Right renal pelvis (tissue), 4 donors: Measurements from ENCODE around the gene ITIH5. TPM values are rescaled to one million over a fixed set of nuclear protein-coding genes. Genes with fewer than 3 reads are reported as not detected.

Experiments
- DNase-seq, 4 donors: peaks; one replicate each; pipeline ENCODE4 v3.0.0-alpha.2; 2013; ENCODE audit warnings: low read depth in 4 of 4, low spot score in 3 of 4, missing footprints in 1 of 4
- polyA plus RNA-seq, 4 donors: library from polyadenylated mRNA; unstranded; fragments of 120-200 nt; gene quantifications; one replicate each; pipeline ENCODE4 v1.2.1, GENCODE V29; 2013; ENCODE audit not compliant: insufficient read length in 4 of 4

ITIH5 gene
- polyA plus RNA-seq, 4 donors = 22.0 to 29.1 (median 26.6) TPM

DNA sequence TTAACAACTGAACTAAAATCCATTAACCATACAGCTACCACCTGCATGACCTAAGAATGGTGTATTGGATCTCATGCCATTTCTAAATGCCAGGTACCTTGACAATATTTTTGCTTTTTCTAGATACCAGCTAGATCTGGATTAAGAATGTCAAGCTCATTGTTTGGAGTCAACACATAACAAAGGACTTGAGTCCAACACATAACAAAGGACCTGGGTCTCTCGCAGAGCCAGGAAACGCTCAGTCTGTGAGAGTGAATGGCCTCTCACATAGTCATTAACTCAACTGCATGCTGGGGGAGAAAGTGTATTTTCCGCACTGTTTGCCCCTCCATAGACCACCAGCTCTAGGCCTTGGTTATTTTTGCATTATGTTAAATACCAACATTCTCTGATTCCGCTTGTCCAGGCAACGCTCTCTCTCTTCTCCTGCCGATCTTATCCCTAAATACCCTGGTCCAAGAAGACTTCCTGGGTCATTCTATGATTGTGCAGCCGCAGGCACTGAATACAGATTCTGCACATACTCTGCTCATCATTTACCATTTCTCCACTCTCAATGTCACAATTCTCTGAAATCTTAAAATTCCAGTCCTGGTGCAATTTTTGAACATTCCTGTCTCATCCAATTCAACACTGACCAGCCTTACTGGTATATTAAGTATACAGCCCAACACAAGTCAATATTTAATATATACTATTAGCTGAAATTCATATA is 31.2 kb downstream of the ITIH5 start:
- no peak for DNase-seq

DNA sequence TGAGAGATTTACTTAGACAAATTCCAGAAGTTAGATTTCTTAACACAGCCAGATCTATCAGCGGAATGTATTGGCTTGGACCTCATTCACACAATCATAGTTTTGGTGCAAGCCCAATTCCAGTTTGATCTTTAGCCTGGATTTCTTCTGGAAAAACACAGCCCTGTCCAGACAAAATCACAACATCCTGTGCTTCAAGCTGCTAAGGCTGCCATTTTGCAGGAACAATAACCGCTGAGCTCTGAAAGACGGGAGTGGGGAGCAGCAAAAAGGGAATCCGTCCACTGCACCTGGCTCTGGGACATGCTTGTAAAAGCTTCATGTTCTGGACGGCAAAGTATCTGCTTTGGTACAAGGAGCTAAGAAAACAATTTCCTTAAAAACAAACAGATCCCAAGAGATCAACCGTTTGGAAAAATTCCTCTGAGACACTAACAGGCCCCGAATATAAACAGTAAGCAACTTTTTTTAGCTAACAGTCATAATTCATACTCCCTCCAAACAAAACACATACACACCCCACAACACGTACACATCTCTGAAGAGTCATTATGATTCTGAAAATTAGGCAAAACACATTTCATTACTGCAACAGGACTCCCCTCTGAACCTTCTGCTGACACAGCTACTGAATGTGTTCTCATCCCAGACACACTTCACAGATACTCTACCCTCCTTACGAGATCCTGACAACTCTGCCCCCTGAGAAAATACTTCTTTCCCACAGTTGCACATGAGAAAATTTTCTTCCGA is 32.4 kb downstream of the ITIH5 start:
- DNase-seq = peak in 1 of 4 donors; percentile 10

DNA sequence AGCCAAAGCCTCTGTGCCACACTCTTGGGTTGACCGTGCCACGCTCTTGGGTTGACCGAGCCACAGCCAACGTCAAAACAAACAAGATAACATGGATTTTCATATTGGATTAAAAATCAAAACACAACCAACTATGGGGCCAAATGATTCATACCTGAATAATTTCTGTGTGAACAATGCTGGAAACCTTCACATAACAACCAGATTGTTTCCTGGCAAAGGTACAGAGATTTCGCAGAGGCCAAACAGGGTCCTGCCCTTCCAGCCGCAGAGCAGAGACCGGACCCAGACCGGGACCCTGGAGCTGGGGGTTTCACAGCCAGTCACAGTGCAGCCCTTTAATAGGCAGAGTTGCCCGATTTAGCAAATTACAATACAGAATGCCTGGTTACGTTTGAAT is 40.5 kb downstream of the ITIH5 start:
- DNase-seq = no peak

DNA sequence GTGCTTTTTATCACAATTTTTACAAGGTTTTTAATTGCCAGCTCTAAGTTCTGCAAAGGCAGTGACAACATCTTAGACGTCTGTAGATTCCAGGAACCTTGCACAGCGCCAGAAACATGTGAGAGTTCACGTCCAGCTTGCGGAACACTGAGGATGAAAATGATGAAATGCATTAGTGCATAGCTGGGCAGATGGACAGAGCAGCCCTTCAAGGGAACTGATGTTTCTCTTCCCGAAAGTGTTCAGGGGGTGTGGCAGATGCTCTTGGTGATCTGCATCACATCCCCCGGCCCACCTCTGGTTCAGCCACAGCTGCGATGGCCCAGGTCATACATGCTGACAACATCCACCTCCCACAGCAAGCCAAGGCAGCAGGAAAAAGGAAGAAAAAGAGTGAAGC is 40.9 kb downstream of the ITIH5 start:
- DNase-seq = no peak

DNA sequence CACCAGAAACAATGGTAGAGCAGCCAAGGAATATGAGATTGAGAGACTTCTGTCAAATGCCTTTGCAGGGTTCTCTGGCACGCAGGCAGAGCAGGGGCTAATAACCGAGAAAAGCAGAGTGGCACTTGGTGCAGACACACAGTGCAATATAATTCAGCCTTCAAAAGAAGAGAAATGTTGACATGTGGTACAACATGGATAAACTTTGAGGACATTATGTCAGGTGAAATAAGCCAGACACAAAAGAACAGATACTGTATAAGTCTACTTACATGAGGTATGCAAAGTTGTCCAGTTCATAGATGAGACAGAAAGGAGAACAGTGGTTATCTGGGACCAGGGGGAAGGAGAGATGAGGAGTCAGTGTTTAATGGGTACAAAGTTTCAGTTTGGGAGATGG is 41.8 kb downstream of the ITIH5 start:
- no peak for DNase-seq

DNA sequence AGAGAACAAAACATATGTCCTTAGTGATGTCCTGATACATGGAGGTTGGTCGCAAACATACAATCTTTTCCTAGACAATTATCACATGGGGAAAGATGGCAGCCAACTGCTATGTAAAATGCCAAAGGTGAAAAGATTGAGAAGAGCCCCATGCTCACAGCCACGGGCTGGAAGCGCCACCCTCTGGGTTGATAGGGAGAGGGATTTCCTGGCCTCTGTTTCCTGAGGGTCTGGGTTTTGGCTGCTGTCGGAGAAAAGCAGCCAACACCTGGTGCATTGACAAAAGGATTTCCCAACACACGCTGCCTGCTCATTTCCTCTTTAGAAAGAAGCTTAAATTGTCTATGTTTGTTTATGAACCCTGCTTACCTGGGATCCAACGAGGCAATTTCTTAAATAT is 43.8 kb downstream of the ITIH5 start:
- no peak for DNase-seq

DNA sequence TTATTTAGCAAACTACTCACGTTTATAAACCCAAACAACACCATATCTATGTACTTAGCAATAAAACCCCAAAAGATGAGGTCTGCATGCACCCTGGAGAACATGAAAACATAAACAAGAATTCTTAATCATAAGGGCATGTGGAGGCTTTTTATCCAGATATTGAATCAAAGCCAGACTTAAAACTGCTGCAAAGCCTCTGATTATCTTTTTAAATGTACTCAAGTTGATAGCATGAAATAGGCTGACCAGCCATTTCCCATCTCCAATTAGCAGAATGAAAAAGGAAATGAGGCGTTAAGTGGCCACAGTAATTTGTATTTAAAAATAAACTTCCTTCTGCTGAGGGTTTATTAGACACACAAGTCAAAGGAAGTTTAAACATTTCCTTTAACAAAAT is 48.3 kb downstream of the ITIH5 start:
- DNase-seq = peak in 1 of 4 donors; percentile 3

DNA sequence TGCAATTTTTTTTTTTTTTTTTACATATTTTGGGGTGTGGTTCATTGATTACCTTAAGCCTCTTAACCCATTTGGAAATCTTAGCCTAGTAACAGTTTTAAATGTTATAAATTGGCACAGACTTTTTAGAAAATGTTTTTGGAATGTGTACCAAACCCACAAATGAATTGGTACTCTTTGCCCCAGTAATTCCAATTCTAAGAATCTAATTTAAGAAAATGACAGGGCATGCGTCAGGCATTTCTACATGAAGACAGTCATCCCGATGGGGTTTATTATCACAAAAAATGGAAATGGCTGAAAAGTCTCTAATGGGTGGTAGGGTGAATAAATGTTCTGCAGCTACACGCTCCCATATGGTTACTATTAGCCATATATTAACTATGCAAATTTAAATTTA is 54.9 kb downstream of the ITIH5 start:
- DNase-seq = no peak

DNA sequence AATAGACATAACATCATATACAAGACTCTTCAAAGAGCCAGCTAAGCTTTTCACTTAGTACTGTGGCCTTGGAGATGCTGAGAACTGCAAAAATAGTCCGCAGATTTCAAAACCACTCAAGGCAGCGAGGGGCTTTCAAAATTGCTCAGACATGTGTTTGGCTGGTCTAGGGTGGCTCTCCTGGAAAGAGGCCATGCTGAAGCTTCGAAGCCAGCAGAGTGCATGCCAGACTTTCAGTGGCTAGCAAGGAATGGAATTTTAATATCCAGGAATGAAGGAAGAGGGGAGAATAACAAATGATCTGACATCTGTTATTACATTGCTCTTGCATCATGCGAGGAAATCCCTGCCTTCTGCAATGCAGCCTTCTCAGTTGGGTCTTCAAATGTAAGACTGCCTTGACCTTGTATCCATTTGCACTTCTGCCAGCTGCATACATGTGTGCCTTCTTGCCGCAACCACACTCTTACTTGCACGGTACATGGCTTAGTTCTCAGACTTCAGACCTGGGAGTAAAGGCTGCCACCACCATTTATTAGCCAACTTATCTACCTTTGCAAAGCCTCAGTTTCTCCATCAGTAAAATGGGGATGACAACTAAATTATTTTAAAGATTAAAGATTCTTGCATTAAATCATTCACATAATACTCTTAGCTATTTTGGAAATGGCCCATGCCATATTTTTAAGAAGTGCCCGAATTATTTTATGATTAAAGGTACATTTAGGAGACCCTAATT is 55.9 kb downstream of the ITIH5 start:
- DNase-seq = no peak

DNA sequence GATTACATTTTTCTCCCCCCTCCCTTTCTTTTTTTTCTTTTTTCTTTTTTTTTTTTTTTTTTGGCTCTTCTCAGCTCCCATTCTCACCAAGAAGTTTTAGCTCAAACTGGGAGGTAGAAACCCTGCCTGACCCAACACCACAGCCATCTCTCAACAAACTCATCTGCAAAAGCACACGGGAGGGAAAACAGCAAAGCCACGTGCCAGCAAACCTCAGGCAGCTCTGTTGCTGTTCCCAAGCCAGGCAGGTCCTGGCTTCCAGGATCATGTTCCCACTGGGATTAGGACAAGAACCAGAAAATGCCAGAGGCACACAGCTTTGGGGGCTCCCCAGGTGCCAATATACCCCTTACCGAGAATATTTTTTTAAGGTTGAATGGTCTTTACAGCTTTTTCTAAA is 56.7 kb downstream of the ITIH5 start:
- DNase-seq = no peak

DNA sequence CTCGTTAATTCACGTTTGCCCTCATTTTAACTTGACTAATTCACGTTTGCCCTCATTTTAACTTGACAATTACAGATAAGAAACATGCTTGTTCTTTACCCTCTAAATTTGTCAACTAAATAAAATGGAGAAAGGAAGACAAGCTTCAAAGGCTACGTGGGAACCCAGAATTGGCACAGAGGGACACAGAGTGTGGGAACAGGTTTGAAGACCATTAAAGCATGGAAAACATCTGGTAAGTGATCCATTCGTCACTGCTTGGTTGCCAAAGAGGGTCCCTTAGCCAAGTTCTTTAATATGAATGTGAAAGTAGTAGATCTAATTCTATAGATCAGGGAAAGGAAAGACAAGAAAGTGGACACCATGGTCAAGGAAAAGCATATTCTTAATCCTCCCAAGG is 57.2 kb downstream of the ITIH5 start:
- DNase-seq = no peak

DNA sequence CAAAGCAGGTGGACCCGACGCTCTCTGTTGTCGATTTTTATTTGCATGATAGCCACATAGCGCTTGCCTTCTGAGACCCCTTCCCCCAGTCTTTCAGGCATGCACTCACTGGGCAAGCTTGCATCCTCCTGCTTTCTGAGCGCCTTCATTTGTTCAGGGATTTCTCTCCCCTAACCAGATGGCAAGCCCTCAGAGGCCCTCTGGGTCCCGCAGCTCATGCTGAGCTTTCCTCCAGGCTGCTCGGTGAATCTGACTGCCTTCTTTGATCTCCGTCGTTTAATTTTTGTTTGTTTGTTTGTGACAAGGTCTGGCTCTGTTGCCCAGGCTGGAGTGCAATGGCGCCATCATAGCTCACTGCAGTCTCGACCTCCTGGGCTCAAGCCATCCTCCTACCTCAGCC is 58.8 kb downstream of the ITIH5 start:
- no peak for DNase-seq

DNA sequence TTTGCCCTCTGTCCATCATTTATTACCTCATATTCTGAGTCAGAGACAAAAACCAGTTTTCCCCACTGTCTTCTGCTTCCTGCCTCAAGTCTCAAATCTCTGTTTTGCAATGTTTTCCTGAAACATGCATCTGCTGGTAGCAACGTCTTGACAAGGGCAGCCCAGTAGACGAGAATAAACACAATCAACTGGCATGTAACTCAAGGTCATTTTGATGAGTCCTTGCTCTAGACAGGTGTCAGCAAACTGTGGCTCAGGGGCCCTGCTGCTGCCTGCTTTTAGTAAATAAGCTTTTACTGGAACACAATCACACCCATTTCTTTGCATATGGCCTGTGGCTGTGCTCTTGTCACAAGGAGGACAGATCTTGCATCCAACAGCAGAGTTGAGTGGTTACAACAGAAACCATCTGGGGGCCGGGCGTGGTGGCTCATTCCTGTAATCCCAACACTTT is 59.8 kb downstream of the ITIH5 start:
- DNase-seq = no peak

DNA sequence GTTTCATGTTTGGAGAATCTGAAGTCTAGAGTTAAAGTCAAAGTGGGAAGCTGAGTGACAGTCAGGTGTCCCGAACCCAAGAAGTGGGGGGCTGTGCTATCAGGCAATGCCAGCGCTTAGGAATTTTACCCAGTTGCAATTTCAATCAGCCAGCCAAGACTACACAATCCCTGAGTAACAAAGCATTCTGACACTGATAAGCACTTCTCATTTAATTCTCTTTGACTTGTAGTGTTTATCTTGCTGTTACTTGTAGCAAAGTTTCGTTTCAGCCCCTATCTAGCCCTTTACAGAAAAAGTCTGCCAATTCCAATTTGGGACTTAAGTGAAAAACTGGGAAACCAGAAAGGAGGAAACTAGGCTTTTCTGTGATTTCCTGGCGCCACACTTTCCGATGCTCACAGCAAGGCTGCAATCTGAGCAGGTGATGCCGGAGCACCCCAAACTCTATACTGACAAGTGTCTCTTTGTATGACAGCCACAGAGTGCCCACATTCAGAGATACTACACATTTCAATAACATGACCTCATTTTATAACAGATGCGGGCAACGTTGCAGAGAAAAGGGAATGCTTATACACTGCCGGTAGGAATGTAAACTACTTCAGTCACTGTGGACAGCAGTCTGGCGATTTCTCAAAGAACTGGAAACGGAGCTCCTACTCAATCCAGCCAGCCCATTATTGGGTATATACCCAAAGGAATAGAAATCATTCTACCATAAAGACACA is 61.0 kb downstream of the ITIH5 start:
- DNase-seq = no peak

DNA sequence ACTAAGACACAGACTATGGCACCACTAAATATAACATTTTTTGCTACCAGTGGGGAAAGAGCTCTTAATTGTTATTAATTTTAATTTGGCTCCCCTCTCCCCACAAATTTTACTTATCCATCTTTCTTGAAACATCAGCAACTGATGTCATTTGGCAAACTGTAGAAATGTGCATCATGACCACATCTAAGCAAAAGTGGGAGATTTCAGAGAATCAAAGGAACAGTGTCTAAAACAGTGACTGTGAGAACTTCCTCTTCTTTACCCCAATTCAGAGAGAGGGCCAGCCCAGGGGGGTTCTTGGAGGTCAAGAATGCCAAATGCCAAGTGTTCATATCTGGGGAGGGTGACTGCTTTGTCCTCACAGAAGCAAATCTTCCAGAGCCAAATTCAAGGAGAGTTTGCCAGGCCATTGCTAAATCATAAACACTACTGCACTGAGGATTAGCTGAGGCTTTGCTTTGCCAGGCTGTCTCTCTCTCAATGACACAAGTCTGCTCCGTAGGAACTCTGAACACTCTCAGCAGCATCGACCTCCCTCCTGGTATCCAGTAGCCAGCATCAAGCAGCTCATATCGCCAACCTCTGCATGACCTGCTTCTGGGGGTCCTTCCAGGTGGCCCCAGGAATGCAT is 65.6 kb downstream of the ITIH5 start:
- no peak for DNase-seq

DNA sequence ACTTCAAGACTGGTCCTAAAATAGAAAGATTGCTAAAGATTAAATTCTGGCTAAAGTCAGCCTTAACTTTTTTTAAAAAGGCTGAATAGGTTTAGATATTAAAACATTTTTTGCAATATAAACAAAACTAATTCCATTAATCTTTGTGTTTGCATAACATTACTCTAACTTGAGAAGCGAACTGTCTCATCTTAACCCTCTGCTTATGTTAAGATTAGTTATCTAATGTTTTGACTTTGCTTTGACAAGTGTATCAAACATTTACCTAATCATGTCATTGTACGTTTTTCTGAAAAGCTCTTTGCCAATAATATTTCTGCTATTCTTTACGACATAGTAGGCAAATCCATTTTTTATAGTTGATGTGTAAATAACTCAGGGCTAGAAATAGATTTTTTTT is 68.0 kb downstream of the ITIH5 start:
- DNase-seq = no peak

DNA sequence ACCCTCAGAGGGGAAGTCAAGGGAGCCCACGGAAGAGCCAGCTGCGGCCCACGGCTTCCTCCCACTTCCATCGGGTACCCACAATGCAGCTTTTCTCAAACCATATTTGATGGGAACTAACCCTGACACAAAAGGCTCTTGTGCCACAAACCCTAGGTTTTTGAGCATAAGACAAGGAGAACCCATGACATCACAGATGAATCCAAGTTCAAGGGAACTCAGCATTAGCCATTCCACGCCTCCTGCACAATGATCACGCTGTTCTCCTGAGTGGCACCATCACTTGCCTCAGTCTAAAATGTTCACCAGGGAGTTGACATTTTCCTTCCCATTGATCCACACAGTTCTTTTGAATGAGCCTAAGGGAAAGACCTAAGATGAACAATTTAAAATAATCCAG is 70.4 kb downstream of the ITIH5 start:
- no peak for DNase-seq

DNA sequence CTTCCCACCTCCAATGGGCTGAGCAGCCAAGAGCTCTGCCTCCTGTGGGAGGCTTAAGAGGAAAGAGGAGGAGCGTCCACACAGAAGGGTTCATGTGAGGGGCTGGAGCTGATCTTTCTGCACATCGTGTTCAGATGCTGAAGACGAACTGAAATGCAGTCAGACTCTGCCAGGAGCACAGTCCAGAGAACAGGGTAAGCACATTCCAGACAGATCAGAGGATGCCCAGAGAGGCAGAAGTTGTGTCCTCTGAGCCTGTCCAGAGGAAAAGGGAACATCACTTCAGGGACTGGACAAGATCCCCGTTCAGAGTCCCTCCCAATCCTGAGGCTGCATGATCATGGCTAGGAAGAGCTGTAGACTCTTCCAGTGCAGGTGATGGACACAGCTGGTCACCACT is 72.9 kb downstream of the ITIH5 start:
- no peak for DNase-seq

DNA sequence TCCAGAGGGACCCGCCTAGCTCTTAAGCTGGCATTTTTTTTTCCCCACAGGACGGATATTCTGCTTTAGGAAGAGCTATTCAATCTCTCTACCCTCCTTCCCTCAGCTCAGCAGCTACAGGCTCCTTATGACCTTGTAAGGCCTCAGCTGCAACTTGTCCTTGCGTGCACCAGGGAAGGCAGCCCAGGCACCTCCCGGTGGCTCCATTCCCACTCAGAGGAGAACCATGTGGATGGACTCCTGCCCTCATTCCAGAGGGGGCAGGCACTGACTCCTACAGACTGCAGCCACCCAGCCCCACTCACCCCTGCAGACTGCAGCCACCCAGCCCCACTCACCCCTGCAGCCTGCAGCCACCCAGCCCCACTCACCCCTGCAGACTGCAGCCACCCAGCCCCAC is 73.7 kb downstream of the ITIH5 start:
- DNase-seq = no peak

DNA sequence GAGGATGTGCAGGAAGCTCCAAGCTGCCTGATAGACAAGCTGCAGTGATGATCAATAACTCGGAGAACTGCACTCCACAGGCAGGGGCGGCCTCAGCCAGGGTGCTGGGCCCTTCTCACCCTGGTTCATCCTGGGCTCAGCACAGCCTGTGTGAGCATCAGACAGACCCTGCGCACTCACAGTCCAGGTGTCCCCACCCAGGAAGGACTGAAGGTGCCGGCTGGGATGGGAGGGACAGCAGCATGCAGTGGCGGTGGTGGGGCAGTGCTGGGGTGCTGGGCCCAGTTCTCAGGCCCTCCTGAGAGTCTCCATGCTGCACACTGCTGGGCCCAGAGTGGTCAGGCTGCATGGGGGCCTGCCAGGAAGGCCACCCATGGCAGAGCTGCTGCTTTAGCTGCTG is 74.1 kb downstream of the ITIH5 start:
- DNase-seq = no peak
